ENCODE results near the gene HIKESHI.
"Not testable (repeated sequence)": the region's sequence is repeated elsewhere in the genome, so short reads cannot be mapped to it uniquely, and the experiment has no call there.

HIKESHI gene

DNA sequence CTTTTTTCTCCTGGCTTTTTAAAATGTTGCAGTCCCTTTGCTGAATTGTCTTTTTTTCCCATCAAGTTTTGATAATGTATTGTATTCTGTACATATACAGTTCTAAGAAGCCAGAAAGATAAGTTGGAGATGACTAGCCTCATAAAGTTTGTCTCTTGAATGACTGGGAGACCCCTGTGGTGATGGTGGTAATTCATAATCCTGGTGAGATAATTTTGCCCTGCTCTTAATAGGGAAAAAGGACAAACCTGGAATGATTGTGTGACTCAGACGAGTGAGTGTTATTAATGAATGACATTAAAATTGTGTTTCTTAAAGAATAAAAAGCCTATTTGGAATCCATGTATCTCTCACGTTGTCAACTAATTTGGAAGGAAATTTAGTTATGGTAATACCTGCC lies 1.2 kb downstream of the HIKESHI start:
- no peak for DNase-seq (ENCODE audit: extremely low spot score)
- CTCF ChIA-PET, result no interaction called here
- TF ChIP-seq ARNT (IDR thresholded peaks at IDR 0.05), result no peak
- TF ChIP-seq, protein P1, sequence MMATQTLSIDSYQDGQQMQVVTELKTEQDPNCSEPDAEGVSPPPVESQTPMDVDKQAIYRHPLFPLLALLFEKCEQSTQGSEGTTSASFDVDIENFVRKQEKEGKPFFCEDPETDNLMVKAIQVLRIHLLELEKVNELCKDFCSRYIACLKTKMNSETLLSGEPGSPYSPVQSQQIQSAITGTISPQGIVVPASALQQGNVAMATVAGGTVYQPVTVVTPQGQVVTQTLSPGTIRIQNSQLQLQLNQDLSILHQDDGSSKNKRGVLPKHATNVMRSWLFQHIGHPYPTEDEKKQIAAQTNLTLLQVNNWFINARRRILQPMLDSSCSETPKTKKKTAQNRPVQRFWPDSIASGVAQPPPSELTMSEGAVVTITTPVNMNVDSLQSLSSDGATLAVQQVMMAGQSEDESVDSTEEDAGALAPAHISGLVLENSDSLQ (IDR thresholded peaks at IDR 0.05), result 0 out of 2 replicates have a peak, but pooled peaks have one; percentile 11
- TF ChIP-seq SUZ12 (IDR thresholded peaks at IDR 0.05), result no peak
- no peak for TF ChIP-seq BHLHE40 (IDR thresholded peaks at IDR 0.05; ENCODE audit: borderline replicate concordance)
- POLR2A ChIA-PET, result interaction anchor here (1.3 kb wide), 1 partner anchor 12 kb away, joined by 4 read pairs; no protein-coding TSS in a partner anchor

DNA sequence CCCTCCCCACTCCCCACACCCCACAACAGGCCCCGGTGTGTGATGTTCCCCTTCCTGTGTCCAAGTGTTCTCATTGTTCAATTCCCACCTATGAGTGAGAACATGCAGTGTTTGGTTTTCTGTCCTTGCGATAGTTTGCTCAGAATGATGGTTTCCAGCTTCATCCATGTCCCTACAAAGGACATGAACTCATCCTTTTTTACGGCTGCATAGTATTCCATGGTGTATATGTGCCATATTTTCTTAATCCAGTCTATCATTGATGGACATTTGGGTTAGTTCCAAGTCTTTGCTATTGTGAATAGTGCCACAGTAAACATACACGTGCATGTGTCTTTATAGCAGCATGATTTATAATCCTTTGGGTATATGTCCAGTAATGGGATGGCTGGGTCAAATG lies 6.7 kb downstream of the HIKESHI start:
- POLR2A ChIA-PET; DNase-seq (ENCODE audit: extremely low spot score); CTCF ChIA-PET: not testable (repeated sequence)

DNA sequence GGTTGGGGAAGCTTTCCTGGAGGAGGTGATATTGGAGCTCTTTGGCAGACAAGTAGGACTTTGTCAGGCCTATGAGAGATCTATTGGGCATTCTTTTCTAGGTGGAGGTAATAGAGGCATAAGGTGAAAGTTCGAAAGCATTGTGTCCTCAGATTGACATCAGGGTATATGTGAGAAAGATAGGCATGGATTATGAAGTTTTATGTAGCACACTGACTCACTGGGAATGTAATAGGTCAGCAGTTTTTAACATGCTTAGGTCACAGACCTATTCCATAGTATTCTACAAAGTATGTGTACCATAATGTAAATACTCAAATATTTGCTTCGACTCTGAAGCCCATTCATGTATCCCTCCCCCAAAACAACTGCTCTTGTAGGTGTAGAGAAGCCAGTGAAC lies 11.8 kb downstream of the HIKESHI start:
- POLR2A ChIA-PET, result no interaction called here
- CTCF ChIA-PET, result no interaction called here
- DNase-seq (ENCODE audit: extremely low spot score), result no peak
- no peak for TF ChIP-seq SP1 (IDR thresholded peaks at IDR 0.05)
- TF ChIP-seq LEF1 (IDR thresholded peaks at IDR 0.05; ENCODE audit: borderline replicate concordance), result no peak

DNA sequence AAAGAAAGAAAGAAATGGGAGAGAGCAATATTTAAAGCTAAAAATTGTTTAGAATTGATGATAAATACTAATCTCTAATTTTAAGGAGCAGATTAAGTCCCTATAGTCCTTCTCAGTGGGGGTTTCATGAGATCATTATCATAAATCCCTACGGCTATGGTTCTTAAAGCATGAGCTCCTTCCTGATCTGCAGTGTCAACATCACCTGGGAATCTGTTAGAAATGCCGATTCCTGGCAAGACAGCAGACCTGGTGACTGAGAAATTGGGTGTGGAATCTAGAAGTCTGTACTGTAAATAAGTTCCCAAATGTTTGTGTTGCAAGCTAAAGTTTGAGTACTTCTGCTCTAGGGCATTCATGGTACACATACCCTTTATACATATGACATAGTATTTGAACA lies 12.6 kb downstream of the HIKESHI start:
- POLR2A ChIA-PET, result interaction anchor here (0.8 to 1.5 kb wide), 2 partner anchors 8 to 12 kb away, joined by 3 to 4 read pairs; no protein-coding TSS in a partner anchor
- no peak for DNase-seq (ENCODE audit: extremely low spot score)
- CTCF ChIA-PET, result no interaction called here

DNA sequence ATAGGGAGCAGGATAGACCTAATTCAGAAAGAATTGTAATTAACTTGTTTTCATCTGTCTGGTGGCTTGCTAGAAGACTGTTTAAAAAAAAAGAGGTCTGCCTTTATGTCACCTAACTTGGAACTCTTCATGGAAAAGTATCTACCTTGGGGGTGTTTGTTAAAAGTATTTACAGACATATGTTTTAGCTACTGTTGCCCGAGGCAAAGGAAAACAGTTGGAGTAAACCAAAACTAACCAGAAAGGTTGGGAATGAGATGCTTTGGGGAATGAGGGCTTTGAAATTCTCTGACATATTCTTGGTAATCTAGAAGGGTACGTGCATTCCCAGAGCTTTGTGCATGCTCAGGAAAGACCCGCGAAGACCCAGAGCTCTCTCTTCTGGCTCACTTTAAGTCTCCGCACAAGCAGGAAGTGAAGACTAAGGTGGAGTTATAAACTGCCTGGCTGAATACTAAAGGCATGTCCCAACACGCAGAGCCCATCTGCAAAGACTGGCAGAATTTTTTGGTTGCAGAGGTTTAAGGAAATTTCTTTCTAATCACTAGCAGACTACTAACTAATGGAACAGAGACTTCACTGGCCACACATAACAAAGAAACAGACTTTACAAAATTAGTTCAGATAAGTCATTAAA lies 33.2 kb downstream of the HIKESHI start:
- DNase-seq (ENCODE audit: extremely low spot score), result no peak
- POLR2A ChIA-PET, result no interaction called here
- CTCF ChIA-PET, result interaction anchor here (0.9 kb wide), 1 partner anchor 1666 kb away, joined by 5 read pairs; no protein-coding TSS in a partner anchor
- no peak for TF ChIP-seq TARDBP (IDR thresholded peaks at IDR 0.05)
- TF ChIP-seq CTBP1 (IDR thresholded peaks at IDR 0.05; ENCODE audit: borderline replicate concordance), result no peak

More for the DNA sequence above, 12.6 kb downstream of the HIKESHI start:
- TF ChIP-seq, protein P1 (IDR thresholded peaks at IDR 0.05), result no peak
- no peak for TF ChIP-seq L3MBTL2 (conservative IDR thresholded peaks at IDR 0.05)
- TF ChIP-seq ELF4 (IDR thresholded peaks at IDR 0.05), result no peak
- no peak for TF ChIP-seq FOXM1 (IDR thresholded peaks at IDR 0.05; ENCODE audit: borderline replicate concordance)
- no peak for TF ChIP-seq ARNT (IDR thresholded peaks at IDR 0.05)

DNA sequence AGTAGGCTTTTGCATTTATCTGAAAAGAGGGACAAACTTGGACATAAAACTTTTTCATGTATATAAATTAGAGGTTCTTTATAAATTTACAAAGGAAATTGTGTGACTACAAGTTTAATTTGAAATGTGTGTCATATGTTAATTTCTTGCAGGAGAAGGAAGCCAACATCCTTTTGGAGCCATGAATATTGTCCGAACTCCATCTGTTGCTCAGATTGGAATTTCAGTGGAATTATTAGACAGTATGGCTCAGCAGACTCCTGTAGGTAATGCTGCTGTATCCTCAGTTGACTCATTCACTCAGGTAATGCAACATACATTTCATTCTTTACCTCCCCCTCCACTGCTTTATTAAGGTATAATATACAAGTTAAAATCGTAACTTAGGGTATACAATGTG lies 35.2 kb downstream of the HIKESHI start:
- no peak for TF ChIP-seq SP1 (IDR thresholded peaks at IDR 0.05)
- no peak for TF ChIP-seq BHLHE40 (IDR thresholded peaks at IDR 0.05; ENCODE audit: borderline replicate concordance)
- TF ChIP-seq HDGF (IDR thresholded peaks at IDR 0.05; ENCODE audit: borderline replicate concordance), result no peak
- no peak for TF ChIP-seq ELF4 (IDR thresholded peaks at IDR 0.05)
- no peak for TF ChIP-seq TARDBP (IDR thresholded peaks at IDR 0.05)
- TF ChIP-seq CTBP1 (IDR thresholded peaks at IDR 0.05; ENCODE audit: borderline replicate concordance), result no peak
- ChIA-PET POLR2A (no interaction called here), CTCF (no interaction called here)
- no peak for DNase-seq (ENCODE audit: extremely low spot score)

DNA sequence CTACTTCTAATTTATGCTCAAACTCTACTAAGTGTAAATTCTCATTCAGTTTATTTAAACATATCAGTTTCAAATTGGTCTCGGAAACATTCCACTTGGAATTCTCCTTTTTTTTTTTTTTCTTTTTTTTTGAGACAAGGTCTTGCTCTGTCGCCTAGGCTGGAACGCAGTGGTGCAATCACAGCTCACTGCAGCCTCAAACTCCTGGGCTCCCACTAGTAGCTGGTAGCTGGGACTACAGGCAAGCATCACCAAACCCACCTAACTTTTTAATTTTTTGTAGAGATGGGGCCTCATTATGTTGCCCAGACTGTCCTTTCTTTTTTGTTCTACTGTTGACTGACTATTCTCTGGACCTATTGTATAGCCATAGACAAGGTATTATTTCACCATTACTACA lies 39.3 kb downstream of the HIKESHI start:
- ChIA-PET POLR2A (no interaction called here), CTCF (no interaction called here)
- DNase-seq (ENCODE audit: extremely low spot score), result no peak
- TF ChIP-seq L3MBTL2 (conservative IDR thresholded peaks at IDR 0.05) (no peak), ELF4 (IDR thresholded peaks at IDR 0.05) (no peak), FOXK2 (IDR thresholded peaks at IDR 0.05) (no peak), CTBP1 (IDR thresholded peaks at IDR 0.05; ENCODE audit: borderline replicate concordance) (no peak), FOXA1 (IDR thresholded peaks at IDR 0.05) (no peak), FOXM1 (IDR thresholded peaks at IDR 0.05; ENCODE audit: borderline replicate concordance) (no peak), SUZ12 (IDR thresholded peaks at IDR 0.05) (no peak), ARNT (IDR thresholded peaks at IDR 0.05) (no peak), BHLHE40 (IDR thresholded peaks at IDR 0.05; ENCODE audit: borderline replicate concordance) (no peak), ZNF384 (IDR thresholded peaks at IDR 0.05) (no peak)
- TF ChIP-seq, protein P1 (IDR thresholded peaks at IDR 0.05), result no peak

DNA sequence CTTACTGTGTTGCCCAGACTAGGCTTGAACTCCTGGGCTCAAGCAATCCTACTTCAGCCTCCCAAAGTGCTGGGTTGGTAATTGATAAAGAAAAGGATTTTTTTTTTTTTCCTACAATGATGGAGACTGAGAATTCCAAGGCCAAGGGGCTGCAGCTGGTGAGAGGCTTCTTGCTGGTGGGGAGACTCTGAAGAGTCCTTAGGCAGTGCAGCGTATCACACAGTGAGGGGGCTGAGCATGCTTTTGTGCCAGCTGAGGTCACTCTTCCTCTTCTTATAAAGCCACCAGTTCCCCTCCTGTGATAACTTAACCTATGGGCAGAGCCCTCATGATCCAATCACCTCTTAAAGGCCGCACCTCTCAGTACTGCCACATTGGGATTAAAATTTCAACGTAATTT lies 44.5 kb downstream of the HIKESHI start:
- ChIA-PET POLR2A (no interaction called here), CTCF (no interaction called here)
- no peak for DNase-seq (ENCODE audit: extremely low spot score)
- TF ChIP-seq LEF1 (IDR thresholded peaks at IDR 0.05; ENCODE audit: borderline replicate concordance) (no peak), SUZ12 (IDR thresholded peaks at IDR 0.05) (no peak)
- TF ChIP-seq, protein P1 (IDR thresholded peaks at IDR 0.05), result no peak
